GM10266 (cell line): ENCODE measurements around the gene ELMO2.

Experiments
- DNase-seq: peaks from one replicate; pipeline ENCODE4 v3.0.0; 2012; ENCODE audit errors: extremely low spot score
- TF ChIP-seq, protein P1 (sequence below): IDR thresholded peaks from 2 replicates; pipeline ENCODE4 v1.5.1; 2012; ENCODE audit warnings: mild to moderate bottlenecking, low read depth; ENCODE audit not compliant: control insufficient read depth, insufficient read depth; ENCODE audit errors: missing control alignments

ELMO2 gene

DNA sequence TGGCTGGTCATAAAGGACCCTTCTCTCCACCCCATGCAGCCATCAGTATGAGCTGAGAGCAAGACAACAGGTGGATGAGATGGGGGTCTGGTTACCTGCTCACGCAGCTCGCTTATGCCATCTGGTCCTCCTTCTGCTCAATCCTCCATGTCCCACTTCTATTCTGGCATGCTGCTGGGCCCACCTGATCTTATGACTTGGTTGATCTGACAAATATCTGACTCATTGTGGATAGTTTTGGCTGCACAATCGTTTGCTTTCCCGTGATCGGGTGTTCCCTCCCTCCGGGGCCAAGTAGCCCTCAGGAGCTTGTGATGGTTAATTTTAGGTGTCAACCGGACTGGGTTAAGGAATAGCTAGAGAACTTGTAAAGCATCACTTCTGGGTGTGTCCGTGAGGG lies 26.6 kb upstream of the ELMO2 start:
- TF ChIP-seq, protein P1, sequence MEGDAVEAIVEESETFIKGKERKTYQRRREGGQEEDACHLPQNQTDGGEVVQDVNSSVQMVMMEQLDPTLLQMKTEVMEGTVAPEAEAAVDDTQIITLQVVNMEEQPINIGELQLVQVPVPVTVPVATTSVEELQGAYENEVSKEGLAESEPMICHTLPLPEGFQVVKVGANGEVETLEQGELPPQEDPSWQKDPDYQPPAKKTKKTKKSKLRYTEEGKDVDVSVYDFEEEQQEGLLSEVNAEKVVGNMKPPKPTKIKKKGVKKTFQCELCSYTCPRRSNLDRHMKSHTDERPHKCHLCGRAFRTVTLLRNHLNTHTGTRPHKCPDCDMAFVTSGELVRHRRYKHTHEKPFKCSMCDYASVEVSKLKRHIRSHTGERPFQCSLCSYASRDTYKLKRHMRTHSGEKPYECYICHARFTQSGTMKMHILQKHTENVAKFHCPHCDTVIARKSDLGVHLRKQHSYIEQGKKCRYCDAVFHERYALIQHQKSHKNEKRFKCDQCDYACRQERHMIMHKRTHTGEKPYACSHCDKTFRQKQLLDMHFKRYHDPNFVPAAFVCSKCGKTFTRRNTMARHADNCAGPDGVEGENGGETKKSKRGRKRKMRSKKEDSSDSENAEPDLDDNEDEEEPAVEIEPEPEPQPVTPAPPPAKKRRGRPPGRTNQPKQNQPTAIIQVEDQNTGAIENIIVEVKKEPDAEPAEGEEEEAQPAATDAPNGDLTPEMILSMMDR, result no peak
- DNase-seq, result no peak

DNA sequence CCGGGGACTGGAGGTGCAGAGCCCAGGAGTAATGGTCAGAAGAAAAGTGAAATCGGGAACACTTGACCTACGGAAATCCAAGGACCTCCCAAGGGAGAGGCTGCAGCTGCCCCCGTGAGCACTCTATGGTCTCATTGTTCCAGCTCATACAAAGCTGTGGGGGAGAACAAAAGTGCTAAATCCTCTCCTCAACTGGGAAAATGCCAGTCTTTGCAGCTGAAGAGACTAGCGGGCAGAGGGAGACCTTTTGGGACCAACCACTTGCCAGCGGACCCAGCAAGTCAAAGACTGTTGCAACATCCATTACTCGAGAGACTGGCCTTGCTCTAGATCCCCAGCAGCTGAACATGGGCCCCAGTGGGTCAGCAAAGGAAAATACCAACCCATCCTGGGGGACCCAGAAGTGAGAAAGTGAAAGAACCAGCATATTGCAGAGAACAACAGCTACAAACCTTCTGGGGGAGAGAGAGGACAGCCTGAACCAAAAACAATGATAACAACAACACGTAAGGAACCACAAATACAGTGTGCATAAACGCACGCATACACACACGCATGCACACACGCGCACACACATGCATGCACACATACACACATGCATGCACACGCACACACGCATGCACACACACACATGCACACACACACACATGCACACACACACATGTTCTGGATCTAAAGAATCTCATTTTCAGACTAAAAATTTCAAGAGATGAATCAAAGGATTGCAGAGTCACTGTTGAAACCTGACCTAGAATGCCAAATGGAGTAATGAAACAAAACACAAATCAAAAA lies 24.7 kb upstream of the ELMO2 start:
- DNase-seq, result no peak
- TF ChIP-seq, protein P1, result no peak

DNA sequence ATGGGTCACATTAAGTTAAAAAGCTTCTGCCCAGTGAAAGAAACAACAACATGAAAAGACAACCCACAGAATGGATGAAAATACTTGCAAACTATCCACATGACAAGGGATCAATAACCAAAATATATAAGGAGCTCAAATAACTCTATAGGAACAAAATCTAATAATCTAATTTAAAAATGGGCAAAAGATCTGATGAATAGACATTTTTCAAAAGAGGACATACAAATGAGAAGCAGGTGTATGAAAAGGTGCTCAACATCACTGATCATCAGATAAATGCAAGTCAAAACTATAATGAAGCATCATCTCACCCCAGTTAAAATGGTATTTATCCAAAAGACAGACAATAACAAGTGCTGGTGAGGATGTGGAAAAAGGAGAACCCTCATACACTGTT lies 21.0 kb upstream of the ELMO2 start:
- TF ChIP-seq, protein P1, result no peak
- DNase-seq, result no peak

DNA sequence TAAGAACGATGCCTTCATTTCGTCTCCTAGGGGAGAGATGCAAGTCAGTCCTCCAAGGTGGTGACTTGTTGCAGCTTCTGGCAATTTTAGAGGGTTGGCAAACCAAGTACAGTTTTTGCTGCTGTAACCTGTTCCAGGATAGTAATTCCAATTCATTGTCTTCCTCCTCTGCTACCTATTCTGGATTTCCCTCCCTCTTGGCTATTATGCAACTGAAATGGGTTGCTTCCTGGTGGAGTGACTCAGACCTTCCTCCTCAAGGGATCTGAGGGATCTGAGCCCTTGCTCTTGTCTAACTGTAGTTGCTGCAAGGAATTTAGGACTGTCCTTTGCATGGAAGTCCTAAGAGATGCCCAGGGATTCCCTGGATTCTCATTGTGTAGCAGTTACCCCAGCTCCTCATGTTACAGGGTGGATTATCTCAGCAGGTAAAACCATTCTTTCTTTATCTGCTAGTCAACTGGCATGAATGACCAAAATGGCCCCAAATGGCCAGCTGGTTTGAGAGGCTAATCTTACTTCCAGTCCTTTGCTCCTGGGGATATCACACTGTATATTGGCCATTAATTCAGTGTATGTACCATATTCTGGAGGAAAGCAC lies 17.6 kb upstream of the ELMO2 start:
- TF ChIP-seq, protein P1, result no peak
- DNase-seq, result no peak

DNA sequence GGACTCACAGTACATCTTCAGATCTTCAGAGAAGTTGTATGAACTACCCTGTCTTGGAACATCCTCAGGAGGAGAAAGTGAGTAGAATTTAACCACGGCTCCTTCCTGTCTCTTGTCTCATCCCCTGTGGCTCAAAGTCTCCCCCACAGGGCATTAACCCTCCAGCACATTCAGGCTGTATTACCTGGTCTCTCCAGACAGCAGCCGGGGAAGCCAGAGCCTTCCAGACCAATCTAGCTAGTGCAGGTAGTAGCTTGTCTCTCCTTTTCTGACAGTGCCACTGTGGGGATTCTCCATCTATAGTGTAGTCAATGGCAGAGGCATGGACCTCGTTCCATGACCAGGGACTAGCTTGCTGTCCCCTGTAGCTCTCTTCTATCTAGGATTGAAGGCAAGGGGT lies 16.9 kb upstream of the ELMO2 start:
- DNase-seq, result no peak
- TF ChIP-seq, protein P1, result no peak

DNA sequence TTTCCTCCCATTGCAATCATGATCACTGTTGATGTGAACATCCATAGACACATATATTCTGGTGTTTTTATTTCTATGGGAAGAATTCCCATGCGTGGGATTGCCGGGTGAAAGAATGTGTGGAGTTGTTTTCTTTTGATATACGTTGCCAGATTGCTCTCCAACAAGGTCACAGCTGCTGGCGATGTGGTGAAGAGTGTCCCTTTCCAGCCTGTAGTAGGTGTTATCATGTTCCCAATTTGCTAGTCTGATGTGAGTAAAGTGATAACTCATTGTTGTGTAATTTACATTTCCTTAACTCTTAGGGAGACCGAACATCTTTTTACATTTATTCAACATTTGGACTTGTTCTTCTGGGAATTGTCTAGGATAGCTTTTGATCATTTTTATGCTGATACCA lies 14.5 kb upstream of the ELMO2 start:
- DNase-seq, result no peak

More for the DNA sequence above, 14.5 kb upstream of the ELMO2 start:
- TF ChIP-seq, protein P1, result no peak
